ENCODE measurements around the gene RRBP1. TPM values are rescaled to one million over a fixed set of nuclear protein-coding genes. Genes with fewer than 3 reads are reported as not detected.

RRBP1 gene
- total and polyA plus RNA-seq, 2 of the 4 experiments (the other 2 are of a cell fraction): 90.2 to 136 TPM

DNA sequence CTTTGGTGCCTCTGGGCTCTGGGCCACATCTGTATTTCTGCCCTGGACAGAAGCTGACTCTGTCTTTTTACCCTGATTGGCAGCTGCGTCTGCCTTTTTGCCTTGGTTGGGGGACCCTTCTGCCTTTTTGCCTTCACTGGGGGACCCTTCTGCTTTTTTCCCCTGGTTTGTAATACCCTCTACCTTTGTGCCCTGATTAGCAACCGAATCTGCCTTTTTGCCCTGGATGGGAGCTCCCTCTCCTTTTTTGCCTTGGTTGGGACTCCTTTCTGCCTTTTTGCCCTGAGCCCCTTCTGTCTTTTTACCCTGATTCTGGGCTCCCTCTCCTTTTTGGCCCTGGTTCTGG is 23.4 kb downstream of the RRBP1 start:
- Histone ChIP-seq H2AK9ac (replicated peaks; ENCODE audit: low read depth, low read length, poor library complexity) (no peak overlapping the region), H3K27ac (ENCODE audit: insufficient read depth, low read length) (no peak overlapping the region), H2BK5ac (ENCODE audit: low read depth, low read length, poor library complexity, severe bottlenecking) (no peak overlapping the region), H3K9me1 (ENCODE audit: insufficient read depth, low read length) (peaks cover 28% of the 10 kb centered on the region), H3K4ac (ENCODE audit: low read depth, low read length) (no peak overlapping the region), H3K36me3 (ENCODE audit: control insufficient read depth, insufficient read depth, low read length) (peaks cover 48% of the 10 kb centered on the region), H2BK20ac (ENCODE audit: low read depth, low read length) (no peak overlapping the region), H3K9ac (ENCODE audit: low read depth, low read length) (no peak overlapping the region), H3K27me3 (ENCODE audit: control insufficient read depth, insufficient read depth, low read length) (no peaks in the 10 kb centered on the region), H3K14ac (replicated peaks; ENCODE audit: low read depth, low read length) (no peak overlapping the region), H3K4me3 (ENCODE audit: insufficient read depth, low read depth, low read length) (no peak overlapping the region), H3K4me1 (ENCODE audit: control insufficient read depth, insufficient read depth, low read length) (peaks cover 30% of the 10 kb centered on the region), H2BK120ac (ENCODE audit: low read depth, low read length) (no peak overlapping the region), H4K5ac (ENCODE audit: low read depth, low read length) (no peak overlapping the region), H3K9me3 (ENCODE audit: control insufficient read depth, insufficient read depth, low read length) (peaks cover 7% of the 10 kb centered on the region; the same call in 1 of the 2 replicates), H4K91ac (ENCODE audit: insufficient read depth, low read depth, low read length) (no peak overlapping the region), H3K18ac (ENCODE audit: low read depth, low read length) (no peak overlapping the region), H3K23ac (ENCODE audit: low read depth, low read length) (no peak overlapping the region), H4K20me1 (ENCODE audit: insufficient read depth, low read length) (peaks cover 94% of the 10 kb centered on the region), H2BK15ac (ENCODE audit: low read depth, low read length) (no peak overlapping the region), H2AFZ (replicated peaks; ENCODE audit: low read length, poor library complexity) (no peak overlapping the region), H3K56ac (ENCODE audit: extremely low read depth, insufficient read depth, low read length) (no peak overlapping the region), H3K4me2 (ENCODE audit: low read depth, low read length) (no peak overlapping the region), H2AK5ac (ENCODE audit: low read depth, low read length) (no peak overlapping the region), H4K8ac (ENCODE audit: low read depth in 2 of 2, low read length in 2 of 2) (no peak overlapping the region), H3K79me1 (ENCODE audit: low read depth in 1 of 2, low read length in 2 of 2) (peaks cover 24 to 88% of the 10 kb centered on the region in 2 experiments)
- in situ Hi-C loops (cut with MboI; ENCODE audit: low sequenced_read_pairs) (no loop called here), dilution Hi-C loops (cut with HindIII; ENCODE audit: low sequenced_read_pairs, unreplicated experiment) (no loop called here), intact Hi-C loops (cut with micrococcal nuclease) (no loop called here)
- WGBS, 2 experiments (ENCODE audit: extremely low coverage in 2 of 2, insufficient read length in 1 of 2): 94% methylated on average over 2 of the region's 2 CpGs; no CpG with 5 or more reads in 1 of the 2 experiments
- no TSS peak for BruUV-seq (replicated peaks)
- ATAC-seq (ENCODE audit: low read depth) (no peak), DNase-seq (no peak)
- ChIA-PET POLR2A (ENCODE audit: unreplicated experiment) (no interaction called here), CTCF (no interaction called here)
- TF ChIP-seq MAZ (IDR thresholded peaks at IDR 0.05; ENCODE audit: borderline replicate concordance, low read depth, low read length) (no peak), CEBPB (IDR thresholded peaks at IDR 0.05; ENCODE audit: low read depth, low read length) (no peak), POLR2A (IDR thresholded peaks at IDR 0.05; ENCODE audit: low read depth, low read length) (no peak)
- TF ChIP-seq, protein P1, sequence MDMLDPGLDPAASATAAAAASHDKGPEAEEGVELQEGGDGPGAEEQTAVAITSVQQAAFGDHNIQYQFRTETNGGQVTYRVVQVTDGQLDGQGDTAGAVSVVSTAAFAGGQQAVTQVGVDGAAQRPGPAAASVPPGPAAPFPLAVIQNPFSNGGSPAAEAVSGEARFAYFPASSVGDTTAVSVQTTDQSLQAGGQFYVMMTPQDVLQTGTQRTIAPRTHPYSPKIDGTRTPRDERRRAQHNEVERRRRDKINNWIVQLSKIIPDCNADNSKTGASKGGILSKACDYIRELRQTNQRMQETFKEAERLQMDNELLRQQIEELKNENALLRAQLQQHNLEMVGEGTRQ (IDR thresholded peaks at IDR 0.05; ENCODE audit: low read depth, low read length): no peak
